Kidney (tissue), 22 donors: ENCODE measurements around the gene GPC4. TPM values are rescaled to one million over a fixed set of nuclear protein-coding genes. Genes with fewer than 3 reads are reported as not detected.
A peak's percentile ranks its signal among the peaks of the same experiment; 100 is the strongest.

Experiments used
- DNase-seq, 5 donors: peaks; one replicate each; pipeline ENCODE4 v3.0.0-alpha.2; 2013 to 2020
- FAIRE-seq: peaks from 2 replicates; lab custom pipeline; 2012; peaks lifted over from hg19 to GRCh38; lab: Jason Lieb, UNC
- H3K27ac ChIP-seq, 2 donors: one replicate each; pipeline ENCODE4 v1.7.0; 2013; ENCODE audit warnings: low read depth in 2 of 2, low read length in 2 of 2, inconsistent platforms in 1 of 2
- H3K27me3 ChIP-seq: one replicate; pipeline ENCODE4 v1.7.1; 2013; ENCODE audit warnings: low read length, inconsistent platforms; ENCODE audit not compliant: control insufficient read depth, insufficient read depth
- H3K36me3 ChIP-seq, 3 donors: one replicate each; pipeline versions ENCODE4 v1.7.0 to v1.7.1; 2013; ENCODE audit warnings: low read length in 3 of 3, control low read depth in 1 of 3, inconsistent platforms in 1 of 3; ENCODE audit not compliant: insufficient read depth in 3 of 3, control insufficient read depth in 2 of 3
- H3K4me1 ChIP-seq, 3 donors: one replicate each; pipeline versions ENCODE4 v1.7.0 to v1.7.1; 2013; ENCODE audit warnings: low read length in 3 of 3, inconsistent platforms in 1 of 3, low read depth in 1 of 3; ENCODE audit not compliant: control insufficient read depth in 2 of 3, insufficient read depth in 2 of 3
- H3K4me3 ChIP-seq, 3 donors: one replicate each; pipeline versions ENCODE4 v1.7.0 to v1.8.1; 2013; ENCODE audit warnings: low read length in 3 of 3, control low read depth in 1 of 3, inconsistent platforms in 1 of 3
- H3K9ac ChIP-seq, 3 donors: one replicate each; pipeline versions ENCODE4 v1.7.0 to v1.7.1; 2013; ENCODE audit warnings: low read length in 3 of 3, control low read depth in 1 of 3, inconsistent platforms in 1 of 3
- H3K9me3 ChIP-seq, 3 donors: one replicate each; pipeline versions ENCODE4 v1.7.0 to v1.7.1; 2013; ENCODE audit warnings: low read length in 3 of 3, control low read depth in 1 of 3, inconsistent platforms in 1 of 3; ENCODE audit not compliant: control insufficient read depth in 2 of 3, insufficient read depth in 1 of 3
- CTCF ChIP-seq: IDR thresholded peaks from 3 replicates; pipeline ENCODE4 v1.5.1; 2012; ENCODE audit warnings: mild to moderate bottlenecking, moderate library complexity, borderline replicate concordance; ENCODE audit not compliant: insufficient read depth; ENCODE audit errors: extremely low read depth
- intact Hi-C: fragments of 100-400 bp; cut with DNase I; formaldehyde crosslinking; loops from one replicate; pipeline ENCODE4 v1.11.1; 2022
- long read RNA-seq, 10 donors: library from polyadenylated mRNA in 1 of 10; unstranded in 1 of 10; transcript quantifications; one replicate each; pipeline ENCODE4 v2.0.0 and lab custom pipeline, GENCODE V29; 2021 to 2026
- polyA plus RNA-seq: library from polyadenylated mRNA; stranded (reverse); fragments of 350-450 nt; fragmentation: Illumina TruSeq; extraction: RNeasy Lipid Tissue Mini Kit (QIAGEN cat#74804); gene quantifications from one replicate; pipeline ENCODE4 v1.2.3, GENCODE V29; 2014; ENCODE audit warnings: low read depth, low replicate concordance; ENCODE audit not compliant: insufficient read depth
- total RNA-seq: library from RNA; stranded (reverse); fragmentation: NEBNext Ultra II Directional; extraction: Animal tissue kit (Norgen Biotek cat#: 25700); gene quantifications from one replicate; pipeline ENCODE4 v1.2.1, GENCODE V29; 2021
- donor health status: control.
- donor health status: control.
- donor health status: control.
- donor health status: control.
- donor health status: control.
- donor health status: DM: yes; HTN: yes; CAD: no.
- donor health status: Normal renal cell carcinoma (clear cell type).

The GPC4 gene
- total RNA-seq (70.3 TPM), polyA plus RNA-seq (19.5 TPM)
- long read RNA-seq, donor 1, full-length matches to known transcripts, result 3 of 3 reads
- long read RNA-seq, donor 1, partial matches to known transcripts, result 0 of 3 reads
- long read RNA-seq, donor 1, other reads (novel, unspliced or antisense), result 0 of 3 reads
- long read RNA-seq, donor 2, full-length matches to known transcripts, result 1 of 1 reads
- long read RNA-seq, donor 2, partial matches to known transcripts, result 0 of 1 reads
- long read RNA-seq, donor 2, other reads (novel, unspliced or antisense), result 0 of 1 reads
- long read RNA-seq, donor 3, full-length matches to known transcripts, result 4 of 4 reads
- long read RNA-seq, donor 3, partial matches to known transcripts, result 0 of 4 reads
- long read RNA-seq, donor 3, other reads (novel, unspliced or antisense), result 0 of 4 reads
- long read RNA-seq, donor 4, full-length matches to known transcripts, result 2 of 2 reads
- long read RNA-seq, donor 4, partial matches to known transcripts, result 0 of 2 reads
- long read RNA-seq, donor 4, other reads (novel, unspliced or antisense), result 0 of 2 reads
- long read RNA-seq, donor 5, result 0 reads
- long read RNA-seq, donor 6, full-length matches to known transcripts, result 2 of 2 reads
- long read RNA-seq, donor 6, partial matches to known transcripts, result 0 of 2 reads
- long read RNA-seq, donor 6, other reads (novel, unspliced or antisense), result 0 of 2 reads
- long read RNA-seq, donor 7, full-length matches to known transcripts, result 67 of 78 reads
- long read RNA-seq, donor 7, partial matches to known transcripts, result 3 of 78 reads
- long read RNA-seq, donor 7, other reads (novel, unspliced or antisense), result 8 of 78 reads
- long read RNA-seq, donor 8, full-length matches to known transcripts, result 3 of 3 reads
- long read RNA-seq, donor 8, partial matches to known transcripts, result 0 of 3 reads
- long read RNA-seq, donor 8, other reads (novel, unspliced or antisense), result 0 of 3 reads
- long read RNA-seq, donor 9, full-length matches to known transcripts, result 5 of 5 reads
- long read RNA-seq, donor 9, partial matches to known transcripts, result 0 of 5 reads
- long read RNA-seq, donor 9, other reads (novel, unspliced or antisense), result 0 of 5 reads
- long read RNA-seq, donor 10, full-length matches to known transcripts, result 6 of 6 reads
- long read RNA-seq, donor 10, partial matches to known transcripts, result 0 of 6 reads
- long read RNA-seq, donor 10, other reads (novel, unspliced or antisense), result 0 of 6 reads

DNA sequence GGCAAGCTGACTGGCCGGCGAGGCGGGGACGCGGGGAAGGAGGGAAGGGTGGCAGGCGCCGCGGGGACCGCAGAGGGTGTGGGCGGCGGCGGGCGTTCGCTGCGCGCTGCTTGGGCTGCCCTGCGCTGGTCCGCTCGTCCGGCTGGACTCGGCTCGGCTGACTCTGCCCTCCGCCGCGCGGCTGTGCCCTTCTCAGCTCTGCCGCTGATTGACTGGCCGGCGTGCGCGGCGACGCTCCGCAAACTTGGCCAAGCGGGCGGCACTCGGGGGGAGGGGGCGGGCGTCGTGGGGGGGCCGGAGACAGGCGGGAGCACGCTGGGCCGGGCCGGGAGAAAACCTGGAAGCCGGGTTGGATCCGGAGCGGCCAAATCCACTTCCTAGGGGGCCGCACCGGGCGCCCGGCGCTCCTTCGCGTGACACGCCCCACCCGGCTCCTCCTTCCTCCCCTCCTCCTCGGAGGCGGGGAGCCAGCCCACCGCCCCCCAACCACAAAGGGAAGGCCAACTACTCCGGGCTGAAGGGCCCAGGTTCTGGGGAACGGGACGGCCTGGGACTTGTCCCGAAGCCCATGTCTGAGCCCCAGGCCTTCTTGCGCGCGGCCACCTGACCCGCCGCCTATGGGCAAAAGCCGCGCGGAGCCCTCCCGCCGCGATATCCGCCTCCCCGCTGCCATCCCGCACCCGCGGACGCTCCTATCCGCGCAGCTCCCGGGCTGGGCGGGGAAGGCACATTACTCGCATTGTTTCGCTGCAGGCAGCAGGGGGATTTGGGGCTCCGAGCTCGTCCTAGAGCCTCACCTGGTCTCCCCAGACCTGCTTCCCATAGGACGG lies at the start of gene GPC4:
Gene GPC4, minus strand, starts transcription at position 214 of the 830 bp plus-strand sequence. CDS start 524 bp downstream, outside the sequence.
- H3K4me3 ChIP-seq, result peak within 1 kb of the TSS; percentile 51 to 70 (median 63)
- intact Hi-C loops, result no loop called here
- H3K4me1 ChIP-seq, result peaks cover 0 to 2% (median 0%) of the 10 kb centered on the region in 3 donors
- H3K9ac ChIP-seq, result peak within 1 kb of the TSS in 1 of 3 donors; percentile 61
- H3K27me3 ChIP-seq, result peaks cover 3% of the 10 kb centered on the region
- FAIRE-seq (no peak), DNase-seq (peak; percentile 69 to 90 (median 78))
- no peaks in the 10 kb centered on the region for H3K9me3 ChIP-seq
- TF ChIP-seq CTCF, result no peak
- peak within 1 kb of the TSS in 1 of 2 donors; percentile 43 for H3K27ac ChIP-seq
- H3K36me3 ChIP-seq, result no peaks in the 10 kb centered on the region

DNA sequence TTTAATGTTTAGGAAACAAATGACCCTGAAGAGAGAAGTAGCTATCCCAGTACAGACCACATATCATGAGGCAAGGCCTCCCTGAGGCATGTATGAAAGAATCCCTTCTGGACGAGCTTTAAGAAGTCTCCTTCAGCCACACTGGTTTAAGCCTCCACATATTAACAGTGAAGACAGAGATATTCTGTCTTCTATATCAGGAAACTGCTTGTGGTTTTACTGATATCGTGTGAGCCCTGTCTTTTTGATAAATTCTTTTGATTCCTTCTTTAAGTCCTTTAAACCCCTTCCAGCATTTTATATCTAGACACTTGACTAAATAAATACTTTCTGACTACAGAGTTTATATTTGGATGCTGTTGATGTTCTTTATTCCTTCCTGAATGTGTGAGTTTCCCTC lies 45.9 kb upstream of the GPC4 start:
- no peaks in the 10 kb centered on the region for H3K9me3 ChIP-seq
- FAIRE-seq, result no peak
- no peak overlapping the region for H3K27ac ChIP-seq
- no peak for TF ChIP-seq CTCF
- H3K9ac ChIP-seq, result no peak overlapping the region
- intact Hi-C loops, result no loop called here
- H3K4me3 ChIP-seq, result no peak overlapping the region
- no peaks in the 10 kb centered on the region for H3K27me3 ChIP-seq
- DNase-seq, result no peak
- H3K4me1 ChIP-seq, result no peaks in the 10 kb centered on the region
- H3K36me3 ChIP-seq, result no peaks in the 10 kb centered on the region

GRCh38 chrX:133454924-133455323 lies 39.6 kb upstream of the GPC4 start:
- Histone ChIP-seq H3K9me3 (no peaks in the 10 kb centered on the region), H3K36me3 (no peaks in the 10 kb centered on the region), H3K4me3 (no peak overlapping the region), H3K27me3 (no peaks in the 10 kb centered on the region), H3K9ac (no peak overlapping the region), H3K4me1 (no peaks in the 10 kb centered on the region), H3K27ac (no peak overlapping the region)
- no peak for DNase-seq
- intact Hi-C loops, result no loop called here
- no peak for TF ChIP-seq CTCF
- FAIRE-seq, result no peak
